ENCODE results near the gene DNM3.

DNA sequence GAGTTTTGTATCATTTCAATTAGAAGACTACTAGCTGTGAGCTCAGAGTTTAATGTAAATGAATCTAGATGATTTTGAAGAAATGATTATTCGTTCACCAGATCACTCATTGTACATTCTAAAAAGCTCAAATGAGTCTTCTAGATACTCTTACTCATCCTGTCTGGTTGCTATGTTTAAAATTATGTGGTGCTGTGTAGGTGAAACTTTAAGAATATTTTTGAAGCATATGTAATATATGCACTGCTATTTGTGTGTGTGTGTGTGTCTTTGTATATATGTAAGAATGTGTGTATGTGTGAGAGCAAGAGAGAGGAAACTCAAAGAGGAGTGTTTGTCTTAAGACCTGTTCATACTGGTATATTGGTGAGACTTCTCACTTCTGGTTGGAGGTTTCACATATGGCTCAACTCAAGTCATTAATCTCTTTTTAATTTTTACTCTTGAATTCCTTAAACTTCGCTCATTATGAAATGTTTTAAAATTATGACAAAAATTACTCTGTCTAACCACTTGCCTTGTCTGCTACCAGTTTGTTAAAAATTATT is 570.6 kb downstream of the DNM3 start:
- TF ChIP-seq, protein P1, sequence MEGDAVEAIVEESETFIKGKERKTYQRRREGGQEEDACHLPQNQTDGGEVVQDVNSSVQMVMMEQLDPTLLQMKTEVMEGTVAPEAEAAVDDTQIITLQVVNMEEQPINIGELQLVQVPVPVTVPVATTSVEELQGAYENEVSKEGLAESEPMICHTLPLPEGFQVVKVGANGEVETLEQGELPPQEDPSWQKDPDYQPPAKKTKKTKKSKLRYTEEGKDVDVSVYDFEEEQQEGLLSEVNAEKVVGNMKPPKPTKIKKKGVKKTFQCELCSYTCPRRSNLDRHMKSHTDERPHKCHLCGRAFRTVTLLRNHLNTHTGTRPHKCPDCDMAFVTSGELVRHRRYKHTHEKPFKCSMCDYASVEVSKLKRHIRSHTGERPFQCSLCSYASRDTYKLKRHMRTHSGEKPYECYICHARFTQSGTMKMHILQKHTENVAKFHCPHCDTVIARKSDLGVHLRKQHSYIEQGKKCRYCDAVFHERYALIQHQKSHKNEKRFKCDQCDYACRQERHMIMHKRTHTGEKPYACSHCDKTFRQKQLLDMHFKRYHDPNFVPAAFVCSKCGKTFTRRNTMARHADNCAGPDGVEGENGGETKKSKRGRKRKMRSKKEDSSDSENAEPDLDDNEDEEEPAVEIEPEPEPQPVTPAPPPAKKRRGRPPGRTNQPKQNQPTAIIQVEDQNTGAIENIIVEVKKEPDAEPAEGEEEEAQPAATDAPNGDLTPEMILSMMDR (IDR thresholded peaks at IDR 0.05): no peak
- no peak for TF ChIP-seq POLR2A (IDR thresholded peaks at IDR 0.05)
